DND-41 (cell line): ENCODE results near the gene KRT28.

Experiments
- ATAC-seq: fragments of 200-7000 bp; cut with Tn5 transposase; 3 replicates; pipeline ENCODE4 v1.9.1; 2021; ENCODE audit warnings: low read depth; ENCODE audit not compliant: insufficient read depth
- DNase-seq: peaks from one replicate; pipeline ENCODE4 v3.0.0-alpha.2; 2020
- H2AFZ ChIP-seq: 2 replicates; pipeline ENCODE4 v1.6.0; 2012; ENCODE audit warnings: low read depth, low read length
- H3K27ac ChIP-seq: 2 replicates; pipeline ENCODE4 v1.5.1; 2012; ENCODE audit warnings: low read length, inconsistent platforms
- H3K27me3 ChIP-seq: fragments of 200-600 bp; sonication (generic); 2 replicates; pipeline ENCODE4 v1.6.0; 2012; ENCODE audit warnings: low read length, mild to moderate bottlenecking, inconsistent platforms; ENCODE audit not compliant: insufficient read depth, poor library complexity
- H3K36me3 ChIP-seq: 2 replicates; pipeline ENCODE4 v1.5.1; 2012; ENCODE audit warnings: low read length, inconsistent platforms; ENCODE audit not compliant: insufficient read depth
- H3K4me1 ChIP-seq: 2 replicates; pipeline ENCODE4 v1.5.1; 2012; ENCODE audit warnings: mild to moderate bottlenecking, low read length; ENCODE audit not compliant: insufficient read depth
- H3K4me2 ChIP-seq: 2 replicates; pipeline ENCODE4 v1.6.0; 2012; ENCODE audit warnings: mild to moderate bottlenecking, moderate library complexity, low read length, inconsistent platforms; ENCODE audit not compliant: insufficient read depth
- H3K4me3 ChIP-seq, 2 experiments: fragments of 200-600 bp in 1 of 2; shearing (Covaris generic) in 1 of 2; 2 replicates each; pipeline ENCODE4 v1.5.1; 2012 to 2016; ENCODE audit warnings: inconsistent platforms in 2 of 2, low read length in 2 of 2, mild to moderate bottlenecking in 2 of 2, low read depth in 1 of 2, moderate library complexity in 1 of 2
- H3K79me2 ChIP-seq: 2 replicates; pipeline ENCODE4 v1.6.0; 2012; ENCODE audit warnings: low read length, inconsistent platforms; ENCODE audit not compliant: insufficient read depth
- H3K9ac ChIP-seq: 2 replicates; pipeline ENCODE4 v1.6.0; 2012; ENCODE audit warnings: low read depth, mild to moderate bottlenecking, inconsistent platforms, low read length, moderate library complexity
- H3K9me3 ChIP-seq: 2 replicates; pipeline ENCODE4 v1.5.1; 2012; ENCODE audit warnings: low read length, moderate library complexity, mild to moderate bottlenecking, inconsistent platforms; ENCODE audit not compliant: insufficient read depth, severe bottlenecking
- H4K20me1 ChIP-seq: 2 replicates; pipeline ENCODE4 v1.6.0; 2012; ENCODE audit warnings: low read length; ENCODE audit not compliant: insufficient read depth
- EZH2 ChIP-seq: IDR thresholded peaks from 3 replicates; pipeline ENCODE4 v1.6.1; 2012; ENCODE audit warnings: borderline replicate concordance, low read depth, mild to moderate bottlenecking, moderate library complexity, low read length, inconsistent platforms; ENCODE audit not compliant: severe bottlenecking
- TF ChIP-seq, protein P1 (sequence below): IDR thresholded peaks from 2 replicates; pipeline ENCODE4 v1.5.1; 2012; ENCODE audit warnings: borderline replicate concordance, low read length, moderate library complexity, mild to moderate bottlenecking; ENCODE audit not compliant: poor library complexity, severe bottlenecking; ENCODE audit errors: extremely low read depth

The KRT28 gene

DNA sequence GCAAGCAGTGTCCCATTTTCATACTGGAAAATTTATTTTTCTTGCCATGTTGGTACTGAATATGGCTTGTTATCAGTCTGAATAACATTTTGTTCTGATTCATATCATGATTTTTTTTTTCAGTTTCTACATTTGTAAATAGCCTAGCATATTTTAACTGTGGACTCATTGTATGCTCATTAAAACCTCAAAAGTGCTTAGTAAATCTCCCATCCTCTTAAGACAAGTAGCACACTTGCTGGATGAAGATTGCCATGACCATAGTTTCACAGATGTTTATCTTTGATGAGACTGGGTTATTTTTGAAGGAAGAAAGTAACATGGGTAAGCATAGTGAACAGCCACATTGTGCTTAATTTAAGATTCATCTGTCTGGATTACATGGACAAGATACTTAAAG lies 21.8 kb upstream of the KRT28 start:
- Histone ChIP-seq H3K4me1 (peaks cover 28% of the 10 kb centered on the region), H2AFZ (no peak overlapping the region), H3K4me2 (no peak overlapping the region), H3K36me3 (peaks cover 6% of the 10 kb centered on the region), H3K27me3 (no peaks in the 10 kb centered on the region), H3K27ac (no peak overlapping the region), H3K4me3 (no peak overlapping the region), H4K20me1 (no peaks in the 10 kb centered on the region), H3K79me2 (peaks cover 20% of the 10 kb centered on the region), H3K9me3 (no peaks in the 10 kb centered on the region), H3K9ac (no peak overlapping the region)
- DNase-seq (no peak), ATAC-seq (no peak)
- TF ChIP-seq, protein P1, sequence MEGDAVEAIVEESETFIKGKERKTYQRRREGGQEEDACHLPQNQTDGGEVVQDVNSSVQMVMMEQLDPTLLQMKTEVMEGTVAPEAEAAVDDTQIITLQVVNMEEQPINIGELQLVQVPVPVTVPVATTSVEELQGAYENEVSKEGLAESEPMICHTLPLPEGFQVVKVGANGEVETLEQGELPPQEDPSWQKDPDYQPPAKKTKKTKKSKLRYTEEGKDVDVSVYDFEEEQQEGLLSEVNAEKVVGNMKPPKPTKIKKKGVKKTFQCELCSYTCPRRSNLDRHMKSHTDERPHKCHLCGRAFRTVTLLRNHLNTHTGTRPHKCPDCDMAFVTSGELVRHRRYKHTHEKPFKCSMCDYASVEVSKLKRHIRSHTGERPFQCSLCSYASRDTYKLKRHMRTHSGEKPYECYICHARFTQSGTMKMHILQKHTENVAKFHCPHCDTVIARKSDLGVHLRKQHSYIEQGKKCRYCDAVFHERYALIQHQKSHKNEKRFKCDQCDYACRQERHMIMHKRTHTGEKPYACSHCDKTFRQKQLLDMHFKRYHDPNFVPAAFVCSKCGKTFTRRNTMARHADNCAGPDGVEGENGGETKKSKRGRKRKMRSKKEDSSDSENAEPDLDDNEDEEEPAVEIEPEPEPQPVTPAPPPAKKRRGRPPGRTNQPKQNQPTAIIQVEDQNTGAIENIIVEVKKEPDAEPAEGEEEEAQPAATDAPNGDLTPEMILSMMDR = no peak
- no peak for TF ChIP-seq EZH2

DNA sequence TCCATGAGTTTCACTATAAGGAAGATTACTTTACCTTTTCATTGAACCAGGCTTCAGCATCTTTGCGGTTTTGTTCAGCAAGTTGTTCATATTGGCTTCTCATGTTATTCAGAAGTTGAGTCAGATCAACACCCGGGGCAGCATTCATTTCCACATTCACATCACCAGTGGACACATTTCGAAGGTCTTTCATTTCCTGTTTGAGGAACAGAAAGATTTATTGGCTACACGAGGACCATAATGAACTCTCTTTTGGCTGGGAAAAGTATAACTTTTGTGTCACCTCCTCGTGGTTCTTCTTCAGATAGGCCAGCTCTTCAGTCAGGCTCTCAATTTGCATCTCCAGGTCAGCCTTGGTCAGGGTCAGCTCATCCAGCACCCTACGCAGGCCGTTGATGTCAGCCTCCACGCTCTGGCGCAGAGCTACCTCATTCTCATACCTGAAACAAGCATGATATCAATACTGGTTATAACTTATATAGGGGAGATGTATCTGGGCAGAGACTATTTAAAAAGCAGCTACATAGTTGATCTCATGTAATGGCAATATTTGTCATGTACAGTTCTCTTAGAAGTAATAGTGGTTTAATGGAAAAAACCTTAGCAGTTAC lies 20.6 kb upstream of the KRT28 start:
- peaks cover 6% of the 10 kb centered on the region for H3K36me3 ChIP-seq
- H4K20me1 ChIP-seq = no peaks in the 10 kb centered on the region
- DNase-seq (no peak), ATAC-seq (no peak)
- peak overlapping the region; percentile 85 for H3K4me2 ChIP-seq
- TF ChIP-seq, protein P1 = no peak
- TF ChIP-seq EZH2 = no peak
- no peak overlapping the region for H3K9ac ChIP-seq
- H2AFZ ChIP-seq = no peak overlapping the region
- H3K9me3 ChIP-seq = no peaks in the 10 kb centered on the region
- peak overlapping the region in 1 of 2 experiments; percentile 80; a peak in 1 of 4 replicates for H3K4me3 ChIP-seq
- H3K27ac ChIP-seq = no peak overlapping the region
- H3K79me2 ChIP-seq = peaks cover 18% of the 10 kb centered on the region
- peaks cover 28% of the 10 kb centered on the region for H3K4me1 ChIP-seq
- no peaks in the 10 kb centered on the region for H3K27me3 ChIP-seq

- peaks cover 18% of the 10 kb centered on the region for H3K79me2 ChIP-seq
- DNase-seq (no peak), ATAC-seq (no peak)
- no peaks in the 10 kb centered on the region for H3K27me3 ChIP-seq
- H3K4me3 ChIP-seq = peak overlapping the region; percentile 80 to 81
- TF ChIP-seq EZH2 = no peak
- TF ChIP-seq, protein P1 = no peak
- peaks cover 28% of the 10 kb centered on the region for H3K4me1 ChIP-seq
- peak overlapping the region; percentile 74 for H3K9ac ChIP-seq
- H3K9me3 ChIP-seq = no peaks in the 10 kb centered on the region
- H3K36me3 ChIP-seq = peaks cover 6% of the 10 kb centered on the region
- H3K4me2 ChIP-seq = peak overlapping the region; percentile 85
- H4K20me1 ChIP-seq = no peaks in the 10 kb centered on the region
- peak overlapping the region; percentile 91 for H3K27ac ChIP-seq
- peak overlapping the region; percentile 93 for H2AFZ ChIP-seq
Observed at GRCh38 chr17:40819528-40820125, 19.9 kb upstream of the KRT28 start.
